Spleen (tissue), 11 donors: ENCODE data around the gene EPHA4. TPM values are rescaled to one million over a fixed set of nuclear protein-coding genes. Genes with fewer than 3 reads are reported as not detected.

Source experiments
- DNase-seq: peaks from one replicate; pipeline ENCODE4 v3.0.0-alpha.2; 2020
- H3K27ac ChIP-seq, 8 donors: fragments of 200-600 bp; sonication (generic) in 7 of 8; 1 replicate in 4 of 8; 2 replicates in 4 of 8; pipeline versions ENCODE4 v1.5.0 to v1.8.0; 2016 to 2021; ENCODE audit warnings: inconsistent platforms in 4 of 8, mild to moderate bottlenecking in 4 of 8, moderate library complexity in 1 of 8
- H3K27me3 ChIP-seq, 7 donors: fragments of 200-600 bp; sonication (generic) in 6 of 7; replicated peaks in 1 of 7; 1 replicate in 4 of 7; 2 replicates in 3 of 7; pipeline versions ENCODE4 v1.5.0 to v1.8.0; 2016 to 2021; ENCODE audit warnings: inconsistent platforms in 3 of 7, mild to moderate bottlenecking in 1 of 7
- H3K36me3 ChIP-seq, 6 donors: fragments of 200-600 bp; sonication (generic) in 5 of 6; 1 replicate in 4 of 6; 2 replicates in 2 of 6; pipeline versions ENCODE4 v1.5.0 to v1.8.0; 2016 to 2021; ENCODE audit warnings: inconsistent platforms in 2 of 6
- H3K4me1 ChIP-seq, 6 donors: fragments of 200-600 bp; sonication (generic) in 5 of 6; 1 replicate in 3 of 6; 2 replicates in 3 of 6; pipeline versions ENCODE4 v1.5.0 to v1.8.0; 2016 to 2021; ENCODE audit warnings: inconsistent platforms in 3 of 6
- H3K4me3 ChIP-seq, 8 donors: fragments of 200-600 bp; sonication (generic) in 7 of 8; 1 replicate in 4 of 8; 2 replicates in 4 of 8; pipeline versions ENCODE4 v1.5.0 to v1.8.0; 2016 to 2021; ENCODE audit warnings: inconsistent platforms in 4 of 8, mild to moderate bottlenecking in 4 of 8, moderate library complexity in 2 of 8
- H3K9me3 ChIP-seq, 8 donors: fragments of 200-600 bp; sonication (generic) in 7 of 8; 1 replicate in 4 of 8; 2 replicates in 4 of 8; pipeline versions ENCODE4 v1.5.0 to v1.8.0; 2016 to 2021; ENCODE audit warnings: inconsistent platforms in 4 of 8
- CTCF ChIP-seq, 11 experiments: fragments of 200-600 bp in 7 of 11; fragments of 450-650 bp in 4 of 11; sonication (generic) in 4 of 11; IDR thresholded peaks in 8 of 11; conservative IDR thresholded peaks in 3 of 11; 1 replicate in 7 of 11; 2 replicates in 4 of 11; pipeline versions ENCODE4 v1.4.0 to v1.8.0; 2016 to 2021; ENCODE audit warnings: antibody characterized with exemption in 11 of 11, inconsistent platforms in 4 of 11, mild to moderate bottlenecking in 1 of 11
- POLR2A ChIP-seq, 3 donors: fragments of 450-650 bp; IDR thresholded peaks; one replicate each; pipeline ENCODE4 v1.5.1; 2017; ENCODE audit warnings: antibody characterized with exemption in 3 of 3, mild to moderate bottlenecking in 1 of 3
- POLR2AphosphoS5 ChIP-seq, 3 donors: sonication (generic); formaldehyde crosslinking; IDR thresholded peaks; one replicate each; pipeline ENCODE4 v1.5.1; 2017; ENCODE audit warnings: antibody characterized with exemption in 3 of 3
- WGBS, 5 donors: extraction: QIAGEN DNeasy Blood & Tissue Kit in 3 of 5; methylation state at CpG; one replicate each; pipeline versions ENCODE4 v1.1.5 to v1.1.7; 2013 to 2018; 5-methylcytosine and 5-hydroxymethylcytosine counted together
- intact Hi-C: fragments of 100-400 bp; cut with DNase I; formaldehyde crosslinking; loops from one replicate; pipeline ENCODE4 v1.15.0; 2023; ENCODE audit warnings: low total_unique reads
- polyA plus RNA-seq, 3 donors: library from polyadenylated mRNA; stranded (reverse); fragments of 200-250 nt; gene quantifications; one replicate each; pipeline ENCODE4 v1.2.1, GENCODE V29; 2013
- total RNA-seq, 7 donors: library from RNA; depleted of rRNA in 3 of 7; stranded (reverse); fragments of >200 nt in 3 of 7; fragmentation: NEBNext Ultra II Directional in 4 of 7; extraction: Animal tissue kit (Norgen Biotek cat#: 25700) in 4 of 7; gene quantifications; one replicate each; pipeline versions ENCODE4 v1.1.0 to v1.2.1, GENCODE V29; 2016 to 2021
- donor health status: healthy with polysubstance abuse.
- donor health status: DM: no; HTN: no; CAD: no; lungs with moderate emphysema.
- donor health status: DM: no; HTN: no; CAD: no.
- donor health status: Bipolar disorder and iron deficiency.
- donor health status: healthy.
- donor health status: DM: no; HTN: no; CAD: no.
- donor health status: DM: yes; HTN: yes; CAD: no.

The EPHA4 gene
- total and polyA plus RNA-seq, 10 donors, result 0.80 to 21.0 (median 14.0) TPM

- Histone ChIP-seq H3K27ac (no peak overlapping the region), H3K9me3 (no peaks in the 10 kb centered on the region), H3K27me3 (no peaks in the 10 kb centered on the region), H3K36me3 (no peaks in the 10 kb centered on the region), H3K4me1 (no peaks in the 10 kb centered on the region), H3K4me3 (no peak overlapping the region)
- TF ChIP-seq POLR2A (IDR thresholded peaks at IDR 0.05) (no peak), POLR2AphosphoS5 (IDR thresholded peaks at IDR 0.05) (no peak), CTCF (IDR thresholded peaks at IDR 0.05 in 8 of 11, conservative IDR thresholded peaks at IDR 0.05 in 3 of 11) (no peak)
- intact Hi-C loops, result no loop called here
- DNase-seq, result no peak
- WGBS, 5 donors, result 92 to 98% (median 96%) methylated on average over 4 of the region's 4 CpGs
Measured at GRCh38 chr2:221495731-221496130, 76.4 kb downstream of the EPHA4 start.

- WGBS, 5 donors, result 86 to 94% (median 92%) methylated on average over 3 of the region's 3 CpGs
- no peaks in the 10 kb centered on the region for H3K4me1 ChIP-seq
- TF ChIP-seq CTCF (IDR thresholded peaks at IDR 0.05 in 8 of 11, conservative IDR thresholded peaks at IDR 0.05 in 3 of 11), result no peak
- no peak for TF ChIP-seq POLR2A (IDR thresholded peaks at IDR 0.05)
- no peak for TF ChIP-seq POLR2AphosphoS5 (IDR thresholded peaks at IDR 0.05)
- H3K9me3 ChIP-seq, result no peaks in the 10 kb centered on the region
- H3K27ac ChIP-seq, result no peak overlapping the region
- intact Hi-C loops, result no loop called here
- H3K36me3 ChIP-seq, result no peaks in the 10 kb centered on the region
- H3K27me3 ChIP-seq, result no peaks in the 10 kb centered on the region
- DNase-seq, result no peak
- H3K4me3 ChIP-seq, result no peak overlapping the region
Measured at GRCh38 chr2:221494556-221494955, 77.5 kb downstream of the EPHA4 start.

- 79 to 89% (median 84%) methylated on average over 7 of the region's 7 CpGs for WGBS, 5 donors
- H3K27me3 ChIP-seq, result no peaks in the 10 kb centered on the region
- H3K4me3 ChIP-seq, result no peak overlapping the region
- DNase-seq, result no peak
- no peak overlapping the region for H3K27ac ChIP-seq
- H3K9me3 ChIP-seq, result no peaks in the 10 kb centered on the region
- intact Hi-C loops, result no loop called here
- no peaks in the 10 kb centered on the region for H3K4me1 ChIP-seq
- no peaks in the 10 kb centered on the region for H3K36me3 ChIP-seq
- TF ChIP-seq POLR2AphosphoS5 (IDR thresholded peaks at IDR 0.05) (no peak), CTCF (IDR thresholded peaks at IDR 0.05 in 8 of 11, conservative IDR thresholded peaks at IDR 0.05 in 3 of 11) (no peak), POLR2A (IDR thresholded peaks at IDR 0.05) (no peak)
Measured at GRCh38 chr2:221493391-221493790, 78.7 kb downstream of the EPHA4 start.

GRCh38 chr2:221492636-221493035 is 79.5 kb downstream of the EPHA4 start:
- DNase-seq, result no peak
- TF ChIP-seq CTCF (IDR thresholded peaks at IDR 0.05 in 8 of 11, conservative IDR thresholded peaks at IDR 0.05 in 3 of 11) (no peak), POLR2AphosphoS5 (IDR thresholded peaks at IDR 0.05) (no peak), POLR2A (IDR thresholded peaks at IDR 0.05) (no peak)
- no peak overlapping the region for H3K27ac ChIP-seq
- H3K4me1 ChIP-seq, result no peaks in the 10 kb centered on the region
- intact Hi-C loops, result no loop called here
- H3K4me3 ChIP-seq, result no peak overlapping the region
- no peaks in the 10 kb centered on the region for H3K27me3 ChIP-seq
- 88 to 95% (median 93%) methylated on average over 4 of the region's 4 CpGs for whole genome bisulfite sequencing, 5 donors
- no peaks in the 10 kb centered on the region for H3K36me3 ChIP-seq
- no peaks in the 10 kb centered on the region for H3K9me3 ChIP-seq
